ENCODE data around the gene MYOM3. TPM values are rescaled to one million over a fixed set of nuclear protein-coding genes. Genes with fewer than 3 reads are reported as not detected.

Gene MYOM3
- total and polyA plus RNA-seq, 2 of the 13 experiments (the other 11 are each of a cell fraction or from before 2014, with no cell fraction given), result 5.8 to 15.3 TPM

GRCh38 chr1:24119859-24120756 is 8.2 kb upstream of the MYOM3 start (continued):
- TF ChIP-seq ZNF281 (CRISPR knock-in tag; IDR thresholded peaks at IDR 0.05; ENCODE audit: borderline replicate concordance) (no peak; the same call in 1 of the 2 replicates), ZBTB2 (CRISPR knock-in tag; IDR thresholded peaks at IDR 0.05; ENCODE audit: low read depth) (no peak), NFKB2 (CRISPR knock-in tag; IDR thresholded peaks at IDR 0.05; ENCODE audit: borderline replicate concordance) (no peak; the same call in 1 of the 2 replicates), NFIC (IDR thresholded peaks at IDR 0.05; ENCODE audit: low read length) (0 out of 2 replicates have a peak, but pooled peaks have one; percentile 43), STAT6 (CRISPR knock-in tag; IDR thresholded peaks at IDR 0.05; ENCODE audit: borderline replicate concordance) (no peak), ZFP82 (CRISPR knock-in tag; IDR thresholded peaks at IDR 0.05; ENCODE audit: borderline replicate concordance) (0 out of 2 replicates have a peak, but pooled peaks have one; percentile 37), MTF1 (CRISPR knock-in tag; IDR thresholded peaks at IDR 0.05) (no peak), TERF1 (CRISPR knock-in tag; IDR thresholded peaks at IDR 0.05) (no peak), SPEN (CRISPR knock-in tag; IDR thresholded peaks at IDR 0.05; ENCODE audit: low read depth) (no peak), NFIB (CRISPR knock-in tag; IDR thresholded peaks at IDR 0.05; ENCODE audit: borderline replicate concordance) (0 out of 2 replicates have a peak, but pooled peaks have one; percentile 25), ZIK1 (CRISPR knock-in tag; IDR thresholded peaks at IDR 0.05; ENCODE audit: borderline replicate concordance, low read depth) (no peak), GFI1 (CRISPR knock-in tag; IDR thresholded peaks at IDR 0.05; ENCODE audit: borderline replicate concordance) (peak; percentile 99), PAXIP1 (CRISPR knock-in tag; conservative IDR thresholded peaks at IDR 0.05) (peak; percentile 81), KLF12 (CRISPR knock-in tag; IDR thresholded peaks at IDR 0.05; ENCODE audit: borderline replicate concordance) (no peak; the same call in 1 of the 2 replicates), TSC22D2 (CRISPR knock-in tag; IDR thresholded peaks at IDR 0.05; ENCODE audit: borderline replicate concordance) (no peak)

Measured in HepG2 (cell line).